GM12878 (cell line): ENCODE measurements around the gene CDCA8. TPM values are rescaled to one million over a fixed set of nuclear protein-coding genes. Genes with fewer than 3 reads are reported as not detected.
A peak's percentile ranks its signal among the peaks of the same experiment; 100 is the strongest.

ENCODE experiments used
- ATAC-seq: fragments of 200-7000 bp; cut with Tn5 transposase; 3 replicates; pipeline ENCODE4 v1.9.1; 2020; ENCODE audit warnings: mild to moderate bottlenecking, moderate library complexity
- BruUV-seq: library from RNA; stranded (reverse); fragments of 400-500 nt; replicated peaks from 2 replicates; lab custom pipeline; 2021; lab: Mats Ljungman, UMichigan
- CTCF ChIA-PET: fragments of 300-600 bp; sonication (Branson Sonifier 250); formaldehyde crosslinking; extraction: SDS; loops from one replicate; lab custom pipeline; 2021; ENCODE audit warnings: inconsistent platforms; lab: Yijun Ruan, JAX
- POLR2A ChIA-PET: fragments of 350-600 bp; formaldehyde crosslinking; extraction: SDS; loops from one replicate; lab custom pipeline; 2021; ENCODE audit warnings: inconsistent platforms; lab: Charles Lee
- RAD21 ChIA-PET: fragments of 300-600 bp; sonication (Branson Sonifier 250); formaldehyde crosslinking; loops from one replicate; lab custom pipeline; 2023; ENCODE audit warnings: antibody characterized with exemption; ENCODE audit not compliant: unreplicated experiment; lab: Charles Lee
- SMC1A ChIA-PET: fragments of 300-600 bp; sonication (Branson Sonifier 250); formaldehyde crosslinking; loops from one replicate; lab custom pipeline; 2023; ENCODE audit not compliant: unreplicated experiment, uncharacterized antibody; lab: Charles Lee
- DNase-seq: peaks from one replicate; pipeline ENCODE4 v3.0.0-alpha.2; 2011; ENCODE audit warnings: low read depth, low spot score
- FAIRE-seq: peaks from 3 replicates; lab custom pipeline; 2011; peaks lifted over from hg19 to GRCh38; lab: Jason Lieb, UNC
- H2AFZ ChIP-seq: 2 replicates; pipeline ENCODE4 v1.6.0; 2011; ENCODE audit warnings: low read depth, low read length, control low read depth; ENCODE audit not compliant: control insufficient read depth
- H3K27ac ChIP-seq: 2 replicates; pipeline ENCODE4 v1.5.1; 2011; ENCODE audit warnings: control low read depth; ENCODE audit not compliant: control insufficient read depth, insufficient read depth
- H3K27me3 ChIP-seq, 2 experiments: replicated peaks in 1 of 2; 2 replicates each; pipeline versions ENCODE4 v1.6.0 to v1.6.1; 2011; ENCODE audit warnings: low read length in 1 of 2; ENCODE audit not compliant: control insufficient read depth in 2 of 2, insufficient read depth in 2 of 2
- H3K36me3 ChIP-seq, 2 experiments: 2 replicates each; pipeline ENCODE4 v1.5.1; 2011; ENCODE audit warnings: low read length in 1 of 2; ENCODE audit not compliant: control insufficient read depth in 2 of 2, insufficient read depth in 2 of 2
- H3K4me1 ChIP-seq: 2 replicates; pipeline ENCODE4 v1.6.1; 2011; ENCODE audit warnings: mild to moderate bottlenecking, low read length, moderate library complexity, mixed read lengths; ENCODE audit not compliant: control insufficient read depth, insufficient read depth
- H3K4me2 ChIP-seq: 2 replicates; pipeline ENCODE4 v1.6.0; 2011; ENCODE audit warnings: control low read depth; ENCODE audit not compliant: control insufficient read depth, insufficient read depth
- H3K4me3 ChIP-seq: fragments of 200-600 bp; sonication (generic); 2 replicates; pipeline ENCODE4 v1.5.1; 2016
- H3K79me2 ChIP-seq: 2 replicates; pipeline ENCODE4 v1.6.0; 2011; ENCODE audit warnings: low read length; ENCODE audit not compliant: control insufficient read depth, insufficient read depth
- H3K9ac ChIP-seq: 2 replicates; pipeline ENCODE4 v1.8.0; 2011; ENCODE audit warnings: low read length, control low read depth, mixed read lengths; ENCODE audit not compliant: control insufficient read depth, insufficient read depth
- H3K9me3 ChIP-seq: replicated peaks from 3 replicates; pipeline ENCODE4 v1.5.1; 2011; ENCODE audit warnings: mild to moderate bottlenecking, low read length; ENCODE audit not compliant: control insufficient read depth, insufficient read depth
- H4K20me1 ChIP-seq: 2 replicates; pipeline ENCODE4 v1.6.0; 2011; ENCODE audit not compliant: control insufficient read depth, insufficient read depth
- EZH2 ChIP-seq: IDR thresholded peaks from 2 replicates; pipeline ENCODE4 v1.6.1; 2012; ENCODE audit warnings: low read depth, mild to moderate bottlenecking, control low read depth, inconsistent platforms, low read length, borderline replicate concordance; ENCODE audit not compliant: control insufficient read depth
- GABPA ChIP-seq: IDR thresholded peaks from 2 replicates; pipeline ENCODE4 v1.6.1; 2014; ENCODE audit warnings: antibody characterized with exemption, low read depth, mild to moderate bottlenecking, inconsistent platforms
- PRDM15 ChIP-seq: fragments of 450-650 bp; formaldehyde crosslinking; IDR thresholded peaks from 2 replicates; pipeline ENCODE4 v1.4.0; 2020; ENCODE audit warnings: mild to moderate bottlenecking, moderate library complexity
- SIX5 ChIP-seq: IDR thresholded peaks from 2 replicates; pipeline ENCODE4 v1.6.1; 2011; ENCODE audit warnings: mild to moderate bottlenecking, low read depth, low read length, moderate library complexity; ENCODE audit not compliant: severe bottlenecking
- SUZ12 ChIP-seq: fragments of 200-600 bp; sonication (generic); IDR thresholded peaks from one replicate; pipeline ENCODE4 v1.6.1; 2018; ENCODE audit warnings: antibody characterized with exemption, mild to moderate bottlenecking; ENCODE audit not compliant: unreplicated experiment
- TCF3 ChIP-seq: IDR thresholded peaks from 2 replicates; pipeline ENCODE4 v1.6.1; 2012; ENCODE audit warnings: low read depth, mild to moderate bottlenecking, low read length, borderline replicate concordance; ENCODE audit not compliant: insufficient read depth
- WGBS: methylation state at CpG from one replicate; pipeline ENCODE4 v1.1.6; 2016; ENCODE audit warnings: low lambda C conversion rate; ENCODE audit not compliant: insufficient replicate concordance, insufficient coverage; ENCODE audit errors: missing lambda C conversion rate; 5-methylcytosine and 5-hydroxymethylcytosine counted together
- in situ Hi-C: fragments of 300-500 bp; cut with MboI; formaldehyde crosslinking; loops from 9 replicates; pipeline ENCODE4 v1.14.3; 2018; ENCODE audit warnings: mixed read lengths
- intact Hi-C: fragments of 100-400 bp; cut with micrococcal nuclease; formaldehyde crosslinking; loops from one replicate; pipeline ENCODE4 v1.14.2; 2022; ENCODE audit not compliant: unreplicated experiment
- polyA plus RNA-seq, 11 experiments: library from polyadenylated mRNA; depleted of rRNA in 4 of 11; unstranded in 6 of 11; stranded (reverse) in 5 of 11; fragments of >200 nt; fragmentation: Nextera tagmentation in 4 of 11; fragmentation: Illumina TruSeq in 1 of 11; extraction: Ambion mirVana in 4 of 11; extraction: Trizol in 1 of 11; gene quantifications; 1 replicate in 1 of 11; 2 replicates in 10 of 11; pipeline versions ENCODE4 v1.2.1 to v1.2.3, GENCODE V29; 2011 to 2016; ENCODE audit warnings: inconsistent platforms in 2 of 11, missing spikeins in 2 of 11, low read depth in 1 of 11
- total RNA-seq, 4 experiments: library from RNA; depleted of rRNA in 3 of 4; stranded (reverse); fragments of >200 nt in 3 of 4; fragmentation: Illumina TruSeq in 1 of 4; extraction: Trizol in 1 of 4; gene quantifications; 2 replicates each; pipeline versions ENCODE4 v1.2.1 to v1.2.3, GENCODE V29; 2013 to 2021

CDCA8 gene
- total and polyA plus RNA-seq, 10 of the 15 experiments (the other 5 are each of a cell fraction or from before 2014, with no cell fraction given), result 21.3 to 98.1 (median 61.4) TPM

- ChIA-PET POLR2A (no interaction called here), RAD21 (no interaction called here), SMC1A (no interaction called here), CTCF (no interaction called here)
- no peak overlapping the region for H3K4me2 ChIP-seq
- DNase-seq (no peak), FAIRE-seq (no peak), ATAC-seq (no peak)
- H4K20me1 ChIP-seq, result no peaks in the 10 kb centered on the region; the same call in 1 of the 2 replicates
- no peak overlapping the region for H3K4me3 ChIP-seq
- H3K27ac ChIP-seq, result no peak overlapping the region
- H3K9me3 ChIP-seq, result no peaks in the 10 kb centered on the region
- H3K36me3 ChIP-seq, result peaks cover 29 to 32% of the 10 kb centered on the region in 2 experiments
- peaks cover 11% of the 10 kb centered on the region for H3K4me1 ChIP-seq
- in situ Hi-C loops (loop anchor here (10.0 kb wide), 1 partner anchor 272 kb away; no protein-coding TSS in a partner anchor), intact Hi-C loops (no loop called here)
- no peak for TF ChIP-seq SUZ12
- BruUV-seq, result no TSS peak
- WGBS, result 97% methylated on average over 13 of the region's 14 CpGs
- H3K79me2 ChIP-seq, result peaks cover 4% of the 10 kb centered on the region
- H3K27me3 ChIP-seq, result no peaks in the 10 kb centered on the region
- no peak overlapping the region for H2AFZ ChIP-seq
- H3K9ac ChIP-seq, result no peak overlapping the region
These were observed 10.7 kb downstream of the CDCA8 start for GRCh38 chr1:37703061-37703460.

- no peak for DNase-seq
- no TSS peak for BruUV-seq
- FAIRE-seq, result no peak
- in situ Hi-C loops (loop anchor here (10.0 kb wide), 1 partner anchor 270 kb away; no protein-coding TSS in a partner anchor), intact Hi-C loops (no loop called here)
- no peak for ATAC-seq
- WGBS, result 98% methylated on average over 3 of the region's 3 CpGs
- TF ChIP-seq EZH2 (no peak), GABPA (no peak), SIX5 (no peak), TCF3 (no peak), PRDM15 (no peak)
- Histone ChIP-seq H3K9me3 (no peaks in the 10 kb centered on the region), H3K9ac (no peak overlapping the region), H3K36me3 (peaks cover 40 to 43% of the 10 kb centered on the region in 2 experiments), H3K4me3 (no peak overlapping the region), H3K4me1 (peaks cover 6% of the 10 kb centered on the region), H2AFZ (no peak overlapping the region), H4K20me1 (no peaks in the 10 kb centered on the region; the same call in 1 of the 2 replicates), H3K27ac (0 out of 2 replicates have a peak overlapping the region, but pooled peaks have one; percentile 28), H3K27me3 (no peaks in the 10 kb centered on the region), H3K79me2 (no peaks in the 10 kb centered on the region), H3K4me2 (no peak overlapping the region)
- ChIA-PET SMC1A (interaction anchor here (1.2 kb wide), 1 partner anchor 10 kb away, joined by 3 read pairs; no protein-coding TSS in a partner anchor), CTCF (no interaction called here), POLR2A (no interaction called here), RAD21 (no interaction called here)
These were observed 12.7 kb downstream of the CDCA8 start for GRCh38 chr1:37704966-37705365.
